ENCODE data around the gene GNAZ.

The GNAZ gene

GRCh38 chr22:23064381-23065068 lies 5.8 kb upstream of the GNAZ start:
- H3K9me2 ChIP-seq (replicated peaks; ENCODE audit: control insufficient read depth, low read length), result no peaks in the 10 kb centered on the region
- H3K4me3 ChIP-seq (ENCODE audit: low read length), result no peak overlapping the region
- no peaks in the 10 kb centered on the region for H3F3A ChIP-seq (ENCODE audit: control insufficient read depth, insufficient read depth)
- H3K27me3 ChIP-seq (ENCODE audit: control insufficient read depth, low read length), result peaks cover 4% of the 10 kb centered on the region
- no peaks in the 10 kb centered on the region for H3K9me3 ChIP-seq (ENCODE audit: control insufficient read depth, insufficient read depth, low read length)
- no peaks in the 10 kb centered on the region for H4K20me1 ChIP-seq (ENCODE audit: control insufficient read depth, insufficient read depth, low read depth, low read length)
- no peak overlapping the region for H3K27ac ChIP-seq (ENCODE audit: low read depth, low read length)
- H3K79me2 ChIP-seq (ENCODE audit: control insufficient read depth, low read length), result no peaks in the 10 kb centered on the region
- no peak overlapping the region for H3K4me2 ChIP-seq (ENCODE audit: low read length)
- TF ChIP-seq, protein P1, sequence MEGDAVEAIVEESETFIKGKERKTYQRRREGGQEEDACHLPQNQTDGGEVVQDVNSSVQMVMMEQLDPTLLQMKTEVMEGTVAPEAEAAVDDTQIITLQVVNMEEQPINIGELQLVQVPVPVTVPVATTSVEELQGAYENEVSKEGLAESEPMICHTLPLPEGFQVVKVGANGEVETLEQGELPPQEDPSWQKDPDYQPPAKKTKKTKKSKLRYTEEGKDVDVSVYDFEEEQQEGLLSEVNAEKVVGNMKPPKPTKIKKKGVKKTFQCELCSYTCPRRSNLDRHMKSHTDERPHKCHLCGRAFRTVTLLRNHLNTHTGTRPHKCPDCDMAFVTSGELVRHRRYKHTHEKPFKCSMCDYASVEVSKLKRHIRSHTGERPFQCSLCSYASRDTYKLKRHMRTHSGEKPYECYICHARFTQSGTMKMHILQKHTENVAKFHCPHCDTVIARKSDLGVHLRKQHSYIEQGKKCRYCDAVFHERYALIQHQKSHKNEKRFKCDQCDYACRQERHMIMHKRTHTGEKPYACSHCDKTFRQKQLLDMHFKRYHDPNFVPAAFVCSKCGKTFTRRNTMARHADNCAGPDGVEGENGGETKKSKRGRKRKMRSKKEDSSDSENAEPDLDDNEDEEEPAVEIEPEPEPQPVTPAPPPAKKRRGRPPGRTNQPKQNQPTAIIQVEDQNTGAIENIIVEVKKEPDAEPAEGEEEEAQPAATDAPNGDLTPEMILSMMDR (IDR thresholded peaks at IDR 0.05; ENCODE audit: low read depth, low read length, poor library complexity, severe bottlenecking), result no peak
- TF ChIP-seq EZH2phosphoT487 (IDR thresholded peaks at IDR 0.05; ENCODE audit: borderline replicate concordance, low read length), result no peak
- H3K4me1 ChIP-seq (ENCODE audit: control insufficient read depth, low read length), result peaks cover 34% of the 10 kb centered on the region
- no peaks in the 10 kb centered on the region for H3K36me3 ChIP-seq (ENCODE audit: control insufficient read depth, low read length)

GRCh38 chr22:23065069-23065451 lies 5.3 kb upstream of the GNAZ start:
- TF ChIP-seq EZH2phosphoT487 (IDR thresholded peaks at IDR 0.05; ENCODE audit: borderline replicate concordance, low read length), result no peak
- TF ChIP-seq, protein P1 (IDR thresholded peaks at IDR 0.05; ENCODE audit: low read depth, low read length, poor library complexity, severe bottlenecking), result no peak
- Histone ChIP-seq H3K27me3 (ENCODE audit: control insufficient read depth, low read length) (peaks cover 4% of the 10 kb centered on the region), H3K9me2 (replicated peaks; ENCODE audit: control insufficient read depth, low read length) (no peaks in the 10 kb centered on the region), H3K27ac (ENCODE audit: low read depth, low read length) (no peak overlapping the region), H3K9me3 (ENCODE audit: control insufficient read depth, insufficient read depth, low read length) (no peaks in the 10 kb centered on the region), H3K79me2 (ENCODE audit: control insufficient read depth, low read length) (no peaks in the 10 kb centered on the region), H3K4me3 (ENCODE audit: low read length) (no peak overlapping the region), H3K4me1 (ENCODE audit: control insufficient read depth, low read length) (peaks cover 39% of the 10 kb centered on the region), H3F3A (ENCODE audit: control insufficient read depth, insufficient read depth) (no peaks in the 10 kb centered on the region), H3K36me3 (ENCODE audit: control insufficient read depth, low read length) (no peaks in the 10 kb centered on the region), H3K4me2 (ENCODE audit: low read length) (no peak overlapping the region), H4K20me1 (ENCODE audit: control insufficient read depth, insufficient read depth, low read depth, low read length) (no peaks in the 10 kb centered on the region)

GRCh38 chr22:23065495-23066122 lies 4.7 kb upstream of the GNAZ start:
- H3K4me2 ChIP-seq (ENCODE audit: low read length), result no peak overlapping the region
- TF ChIP-seq EZH2phosphoT487 (IDR thresholded peaks at IDR 0.05; ENCODE audit: borderline replicate concordance, low read length), result no peak
- TF ChIP-seq, protein P1 (IDR thresholded peaks at IDR 0.05; ENCODE audit: low read depth, low read length, poor library complexity, severe bottlenecking), result no peak
- no peak overlapping the region for H3K27ac ChIP-seq (ENCODE audit: low read depth, low read length)
- H4K20me1 ChIP-seq (ENCODE audit: control insufficient read depth, insufficient read depth, low read depth, low read length), result no peaks in the 10 kb centered on the region
- no peak overlapping the region for H3K4me3 ChIP-seq (ENCODE audit: low read length)
- peaks cover under 1% of the 10 kb centered on the region; the same call in 1 of the 2 replicates for H3K79me2 ChIP-seq (ENCODE audit: control insufficient read depth, low read length)
- peaks cover 39% of the 10 kb centered on the region for H3K4me1 ChIP-seq (ENCODE audit: control insufficient read depth, low read length)
- H3F3A ChIP-seq (ENCODE audit: control insufficient read depth, insufficient read depth), result no peaks in the 10 kb centered on the region
- H3K9me2 ChIP-seq (replicated peaks; ENCODE audit: control insufficient read depth, low read length), result no peaks in the 10 kb centered on the region
- H3K27me3 ChIP-seq (ENCODE audit: control insufficient read depth, low read length), result peaks cover 4% of the 10 kb centered on the region
- H3K36me3 ChIP-seq (ENCODE audit: control insufficient read depth, low read length), result no peaks in the 10 kb centered on the region
- H3K9me3 ChIP-seq (ENCODE audit: control insufficient read depth, insufficient read depth, low read length), result no peaks in the 10 kb centered on the region
